Heart right ventricle (tissue), 16 donors: Measurements from ENCODE around the gene FBXO15. TPM values are rescaled to one million over a fixed set of nuclear protein-coding genes. Genes with fewer than 3 reads are reported as not detected.

Experiments
- ATAC-seq, 8 donors: fragments of 200-7000 bp; cut with Tn5 transposase; one replicate each; pipeline ENCODE4 v1.9.1; 2020; ENCODE audit warnings: mild to moderate bottlenecking in 8 of 8, moderate library complexity in 8 of 8, moderate number of reproducible peaks in 1 of 8
- DNase-seq, 2 donors: peaks; one replicate each; pipeline ENCODE4 v3.0.0-alpha.2; 2020
- H3K27ac ChIP-seq, 10 donors: fragments of 200-600 bp; sonication (generic) in 2 of 10; one replicate each; pipeline versions ENCODE4 v1.5.0 to v1.8.0; 2020 to 2022; ENCODE audit warnings: mild to moderate bottlenecking in 3 of 10
- H3K27me3 ChIP-seq, 7 donors: fragments of 200-600 bp; one replicate each; pipeline ENCODE4 v1.8.0; 2021 to 2022; ENCODE audit warnings: mild to moderate bottlenecking in 2 of 7
- H3K36me3 ChIP-seq, 9 donors: fragments of 200-600 bp; sonication (generic) in 1 of 9; one replicate each; pipeline versions ENCODE4 v1.5.0 to v1.8.0; 2020 to 2022; ENCODE audit warnings: mild to moderate bottlenecking in 2 of 9
- H3K4me1 ChIP-seq, 9 donors: fragments of 200-600 bp; sonication (generic) in 1 of 9; one replicate each; pipeline versions ENCODE4 v1.5.0 to v1.8.0; 2020 to 2022; ENCODE audit warnings: mild to moderate bottlenecking in 4 of 9
- H3K4me3 ChIP-seq, 10 donors: fragments of 200-600 bp; sonication (generic) in 2 of 10; one replicate each; pipeline versions ENCODE4 v1.5.0 to v1.8.0; 2020 to 2022; ENCODE audit warnings: mild to moderate bottlenecking in 7 of 10, moderate library complexity in 2 of 10
- H3K9me3 ChIP-seq, 11 donors: fragments of 200-600 bp in 10 of 11; sonication (generic) in 2 of 11; one replicate each; pipeline versions ENCODE4 v1.5.0 to v1.8.0; 2013 to 2022; ENCODE audit warnings: mild to moderate bottlenecking in 2 of 11, control low read depth in 1 of 11, moderate library complexity in 1 of 11
- CTCF ChIP-seq, 9 donors: fragments of 200-600 bp; sonication (generic) in 2 of 9; IDR thresholded peaks; one replicate each; pipeline versions ENCODE4 v1.5.0 to v1.8.0; 2021 to 2022; ENCODE audit warnings: antibody characterized with exemption in 9 of 9, mild to moderate bottlenecking in 5 of 9, moderate library complexity in 1 of 9
- WGBS, 2 donors: extraction: QIAGEN DNeasy Blood & Tissue Kit; methylation state at CpG; one replicate each; pipeline ENCODE4 v1.1.7; 2013; ENCODE audit warnings: inconsistent platforms in 1 of 2; 5-methylcytosine and 5-hydroxymethylcytosine counted together
- intact Hi-C, 10 donors: fragments of 100-400 bp; cut with DNase I; formaldehyde crosslinking; loops; one replicate each; pipeline versions ENCODE4 v1.11.1 to v1.14.2; 2022
- polyA plus RNA-seq, 2 donors: library from polyadenylated mRNA; stranded (reverse); fragments of 200-250 nt; gene quantifications; one replicate each; pipeline ENCODE4 v1.2.3, GENCODE V29; 2013
- total RNA-seq, 10 donors: library from RNA; stranded (reverse); fragmentation: NEBNext Ultra II Directional in 3 of 10; extraction: Animal tissue kit (Norgen Biotek cat#: 25700) in 3 of 10; gene quantifications; one replicate each; pipeline versions ENCODE4 v1.2.1 to v1.2.4, GENCODE V29; 2021 to 2023
- donor health status: Arrhythmogenic right ventricular cardiomyopathy.
- donor health status: ischemic (EF 13 %, LVEDD 7.1; RV severe dilation, severe dysfunction).
- donor health status: healthy with polysubstance abuse.
- donor health status: DM: no; HTN: yes; CAD: no.
- donor health status: DM: no; HTN: no; CAD: no.
- donor health status: ischemic (EF 25% LVEDD 6.9; RV normal size, moderate dysfunction).
- donor health status: ischemic (EF 25% LVEDD 5.7; RV mildly dilated, moderate dysfunction).
- donor health status: healthy.
- donor health status: DM: yes; HTN: yes; CAD: no.
- donor health status: Ischemic cardiomyopathy.
- donor health status: ischemic (EF 35%, LVEDD 5.7; RV mildly dilated, moderate dysfunction).
- donor health status: nonischemic (EF 11% LVEDD 7.7; RV severe dilation, severe dysfunction).
- donor health status: DM: yes; HTN: yes; CAD: no.
- donor health status: PGD.
- donor health status: ischemic (EF 29% LVEDD 5.4; RV normal size, mild dysfunction).
- donor health status: nonischemic (EF 23%, LVEDD 6.1; RV moderate dilation, normal function).

FBXO15 gene
- total and polyA plus RNA-seq, 12 donors: 0.14 to 1.3 (median 0.38) TPM; not detected in 3

- Histone ChIP-seq H3K27me3 (no peaks in the 10 kb centered on the region), H3K4me3 (no peak overlapping the region), H3K27ac (no peak overlapping the region), H3K4me1 (no peaks in the 10 kb centered on the region), H3K36me3 (no peaks in the 10 kb centered on the region), H3K9me3 (no peaks in the 10 kb centered on the region)
- intact Hi-C loops: no loop called here
- DNase-seq: no peak
- WGBS, 2 donors: 87 to 94% methylated on average over 4 of the region's 4 CpGs
- TF ChIP-seq CTCF (IDR thresholded peaks at IDR 0.05): no peak
- no peak for ATAC-seq
Measured at GRCh38 chr18:74040008-74040407, 107.6 kb downstream of the FBXO15 start.

- no peaks in the 10 kb centered on the region for H3K4me1 ChIP-seq
- no peak overlapping the region for H3K27ac ChIP-seq
- peaks cover 0 to 3% (median 0%) of the 10 kb centered on the region in 11 donors for H3K9me3 ChIP-seq
- intact Hi-C loops: no loop called here
- no peaks in the 10 kb centered on the region for H3K36me3 ChIP-seq
- DNase-seq (no peak), ATAC-seq (no peak)
- no peak for TF ChIP-seq CTCF (IDR thresholded peaks at IDR 0.05)
- peaks cover 0 to 9% (median 2%) of the 10 kb centered on the region in 7 donors for H3K27me3 ChIP-seq
- no peak overlapping the region for H3K4me3 ChIP-seq
Measured at GRCh38 chr18:74029161-74029560, 118.5 kb downstream of the FBXO15 start.

Other genes with a start within 250 kb of the FBXO15 start
- gene TIMM21, start 689 bp upstream of the FBXO15 start, total RNA-seq: 100 to 1,000 TPM in 9 of 10 donors, 10 to 100 TPM in 1; 81.9 to 141 (median 122) TPM
- 10 to 100 TPM; 64.4 to 77.9 TPM for gene TIMM21, start 689 bp upstream of the FBXO15 start, polyA plus RNA-seq
- gene CYB5A, start 144.1 kb upstream of the FBXO15 start, total RNA-seq: 100 to 1,000 TPM in 2 of 10 donors, 10 to 100 TPM in 8; 61.0 to 121 (median 78.0) TPM
- 10 to 100 TPM; 40.4 to 47.5 TPM for gene CYB5A, start 144.1 kb upstream of the FBXO15 start, polyA plus RNA-seq
- gene C18orf63, start 168.0 kb upstream of the FBXO15 start, total RNA-seq: not detected
- not detected for gene C18orf63, start 168.0 kb upstream of the FBXO15 start, polyA plus RNA-seq